Activated T-cell treated with anti-CD3 and anti-CD28 coated beads, Interleukin-2, amount 50 U/mL, for 48 hours (primary cell): Measurements from ENCODE around the gene SETBP1.

Experiments
- DNase-seq, 2 experiments: peaks; one replicate each; pipeline ENCODE4 v3.0.0-alpha.2; 2020

SETBP1 gene

DNA sequence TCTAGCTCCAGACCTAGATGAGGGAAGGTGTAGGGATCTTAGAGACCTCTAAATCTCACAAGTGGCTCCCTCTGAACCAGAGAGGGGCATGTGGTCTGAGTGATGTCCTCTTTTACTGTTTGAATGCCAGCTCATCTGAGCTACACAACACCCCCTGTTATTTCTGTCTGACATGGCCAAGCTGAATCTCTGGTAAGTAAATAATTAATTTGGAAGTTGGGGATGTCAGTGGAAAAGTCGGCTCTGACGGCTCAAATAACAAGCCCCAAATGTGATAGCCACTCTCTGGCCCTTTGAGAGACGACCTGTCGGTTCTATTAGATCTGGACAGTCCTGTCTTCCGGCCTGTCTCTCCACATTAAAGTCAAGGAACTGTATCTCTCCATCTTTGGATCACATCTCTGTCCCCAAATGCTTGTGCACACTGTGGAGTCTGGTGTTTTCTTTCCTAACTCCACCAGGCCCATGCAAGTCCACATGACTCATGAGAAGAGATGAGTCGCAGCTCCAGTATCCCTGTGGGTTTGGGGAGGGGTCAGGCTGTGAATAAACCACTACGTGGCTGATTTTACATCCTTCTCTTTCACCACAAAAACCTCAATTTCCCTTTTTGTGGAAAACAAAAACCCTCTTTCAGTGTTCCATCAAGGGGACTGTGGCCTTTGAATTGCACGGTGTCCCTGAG lies 52.5 kb downstream of the SETBP1 start:
- peak; percentile 58 to 60 for DNase-seq

- peak in 1 of 2 experiments; percentile 37 for DNase-seq
Measured at GRCh38 chr18:44733754-44734465, 53.2 kb downstream of the SETBP1 start.

DNA sequence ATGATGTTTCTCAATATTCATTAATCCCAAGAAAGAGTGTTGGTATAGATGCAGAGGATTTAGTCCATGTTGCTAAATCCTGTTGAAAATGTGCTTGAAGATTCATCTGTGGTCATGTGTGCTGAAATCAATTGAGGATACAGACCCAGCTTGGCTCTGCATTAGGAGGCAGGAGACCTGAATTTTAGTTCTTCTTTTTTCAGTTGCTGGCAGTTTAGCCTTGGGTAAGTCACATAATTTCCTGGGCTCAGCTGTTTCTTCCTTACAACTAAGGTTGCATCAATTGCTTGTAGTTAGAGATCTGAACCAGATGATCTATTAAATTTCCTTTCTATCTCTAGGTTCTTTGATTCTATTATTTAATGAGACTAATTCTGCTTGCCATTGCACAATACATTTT lies 54.4 kb downstream of the SETBP1 start:
- no peak for DNase-seq

GRCh38 chr18:44736664-44737380 lies 56.1 kb downstream of the SETBP1 start:
- no peak for DNase-seq

- no peak for DNase-seq
Measured at GRCh38 chr18:44737623-44738022, 56.9 kb downstream of the SETBP1 start.

DNA sequence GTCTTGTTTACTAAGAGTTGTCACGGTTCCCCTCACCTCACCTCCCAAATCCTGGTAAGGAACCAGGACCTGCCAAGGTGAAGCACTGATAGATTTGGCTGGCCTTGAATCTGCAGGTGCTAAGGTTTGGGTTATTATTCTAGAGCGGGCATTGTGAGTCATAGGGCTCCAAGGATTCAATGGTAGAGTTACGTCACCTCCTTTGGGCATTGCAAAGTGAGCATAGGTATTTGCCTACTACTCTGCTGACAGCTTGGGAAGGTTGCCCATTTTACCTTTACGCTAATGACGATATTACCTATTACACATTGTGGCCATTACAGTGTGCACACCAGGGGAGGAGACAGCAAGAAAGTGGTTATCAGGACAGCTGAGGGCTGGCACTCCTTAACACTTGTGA lies 59.3 kb downstream of the SETBP1 start:
- DNase-seq = no peak

GRCh38 chr18:44741085-44741484 lies 60.4 kb downstream of the SETBP1 start:
- DNase-seq = no peak

GRCh38 chr18:44741511-44741910 lies 60.8 kb downstream of the SETBP1 start:
- no peak for DNase-seq

DNA sequence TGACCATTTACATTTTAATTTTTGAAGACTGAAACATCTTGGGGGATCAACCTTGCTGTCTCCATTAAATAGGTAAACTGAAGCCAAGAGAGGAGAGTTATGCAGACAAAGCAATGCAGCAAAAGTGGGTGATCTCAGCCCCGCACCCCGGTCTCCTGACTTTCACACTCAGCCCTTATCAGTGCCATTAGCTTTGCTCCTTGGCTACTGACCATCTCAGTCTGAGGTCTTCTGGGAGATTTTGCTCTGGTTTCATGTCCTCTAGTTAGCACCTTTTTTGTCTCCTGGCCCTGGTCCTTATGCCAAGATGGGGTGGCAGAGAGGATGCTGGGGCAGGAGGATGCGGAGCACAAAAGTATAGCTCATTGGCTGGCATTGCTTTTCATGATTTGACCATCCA lies 61.4 kb downstream of the SETBP1 start:
- DNase-seq = no peak

GRCh38 chr18:44742718-44743311 lies 62.1 kb downstream of the SETBP1 start:
- DNase-seq = no peak

DNA sequence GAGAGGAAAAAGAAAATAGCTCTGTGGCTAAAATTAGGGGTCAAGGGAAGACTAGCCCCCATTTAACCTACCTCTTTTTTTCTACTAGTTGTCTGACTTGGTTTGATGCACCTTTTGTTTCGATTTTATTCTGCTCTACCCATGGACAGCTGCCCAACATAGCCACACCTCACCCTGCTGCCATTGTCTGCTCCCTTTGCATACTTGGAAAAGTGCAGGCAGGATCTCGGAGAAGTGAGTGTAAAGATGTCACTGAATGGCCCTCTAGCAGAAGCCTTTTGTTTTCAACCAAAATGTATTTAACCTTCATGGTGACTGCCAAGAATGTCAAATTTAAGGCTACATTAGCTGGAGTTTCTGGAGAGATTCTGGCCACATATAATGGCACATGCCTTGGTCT lies 62.9 kb downstream of the SETBP1 start:
- DNase-seq = no peak

- DNase-seq = no peak
Measured at GRCh38 chr18:44744161-44745121, 63.8 kb downstream of the SETBP1 start.

DNA sequence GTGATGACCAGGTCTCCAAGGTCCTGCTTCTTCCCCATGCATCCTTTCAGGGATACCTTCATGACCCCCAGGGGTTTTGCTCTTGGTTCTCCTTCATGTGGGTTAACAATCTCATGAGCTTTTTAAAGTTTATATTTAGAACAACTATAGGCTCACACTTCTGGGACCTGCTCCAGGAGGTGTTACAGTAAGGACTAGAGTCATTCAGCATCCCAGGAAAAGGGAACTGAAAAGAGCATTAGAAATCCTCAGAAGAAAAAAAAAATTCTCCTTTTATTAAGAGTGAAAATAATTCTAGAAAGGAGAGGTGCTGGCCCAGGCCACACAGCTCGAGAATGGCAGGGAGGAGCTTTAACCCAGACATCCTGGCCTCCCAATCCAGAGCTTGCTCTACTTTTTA lies 66.5 kb downstream of the SETBP1 start:
- no peak for DNase-seq

GRCh38 chr18:44748582-44748981 lies 67.9 kb downstream of the SETBP1 start:
- no peak for DNase-seq

- no peak for DNase-seq
Measured at GRCh38 chr18:44750774-44751173, 70.1 kb downstream of the SETBP1 start.

- DNase-seq = no peak
Measured at GRCh38 chr18:44754567-44754966, 73.9 kb downstream of the SETBP1 start.

DNA sequence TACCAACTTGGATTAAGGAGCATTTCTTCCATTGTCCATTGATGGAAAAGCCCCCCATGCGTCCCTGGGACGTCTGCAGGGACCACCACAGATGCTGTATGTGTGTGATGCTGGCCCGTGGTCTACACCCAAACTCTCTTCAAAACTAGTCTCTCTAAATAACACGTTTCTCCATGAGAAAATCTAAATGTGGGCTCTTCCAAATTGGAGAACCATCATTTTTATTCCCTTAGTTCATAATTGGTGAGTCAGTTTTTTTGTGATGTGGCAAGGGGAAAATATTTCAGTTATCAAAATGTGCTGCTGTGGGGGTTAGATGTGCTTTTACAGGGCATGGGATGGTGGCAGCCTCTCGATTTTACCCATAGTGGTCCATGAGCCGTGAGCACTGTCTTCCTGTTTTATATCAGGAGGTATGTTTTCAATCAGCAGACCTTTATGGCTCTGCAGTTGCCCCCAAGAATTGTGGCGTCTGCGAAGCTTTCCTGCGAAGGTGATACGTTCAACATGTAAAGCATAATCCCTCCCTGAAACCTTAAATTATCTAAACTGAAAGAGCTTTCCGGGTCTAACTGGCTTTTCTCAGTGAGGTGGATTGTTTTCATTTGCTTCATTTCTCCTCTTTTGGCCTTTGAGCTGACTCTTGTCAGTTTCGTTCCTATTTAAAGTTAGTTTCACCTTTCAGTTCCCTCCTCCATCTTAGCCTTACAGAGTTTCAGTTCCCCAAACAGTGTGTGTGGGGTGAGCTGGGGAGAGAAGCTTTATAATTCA lies 78.4 kb downstream of the SETBP1 start:
- peak; percentile 69 to 76 for DNase-seq

DNA sequence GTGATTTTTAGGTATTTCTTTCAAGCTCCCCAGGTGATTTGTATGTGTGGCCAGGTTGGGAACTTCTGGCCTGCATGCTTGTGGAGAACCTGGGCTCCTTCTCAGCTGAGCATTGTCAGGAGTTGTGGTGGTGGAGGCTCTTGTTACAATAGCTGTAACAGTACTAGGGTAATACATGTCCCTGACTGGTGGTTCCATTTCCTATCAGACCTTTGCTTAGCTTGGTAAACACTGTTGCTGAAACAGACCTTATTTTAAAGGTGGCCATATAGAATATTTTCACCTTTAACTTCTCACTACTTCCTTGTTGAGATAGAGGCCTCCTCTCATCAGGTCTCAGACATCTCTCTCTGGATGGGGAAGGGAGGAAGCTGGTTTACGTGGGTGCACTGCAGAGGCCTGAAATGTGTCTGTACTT lies 79.2 kb downstream of the SETBP1 start:
- DNase-seq = peak in 1 of 2 experiments; percentile 26

- no peak for DNase-seq
Measured at GRCh38 chr18:44761812-44762211, 81.1 kb downstream of the SETBP1 start.

DNA sequence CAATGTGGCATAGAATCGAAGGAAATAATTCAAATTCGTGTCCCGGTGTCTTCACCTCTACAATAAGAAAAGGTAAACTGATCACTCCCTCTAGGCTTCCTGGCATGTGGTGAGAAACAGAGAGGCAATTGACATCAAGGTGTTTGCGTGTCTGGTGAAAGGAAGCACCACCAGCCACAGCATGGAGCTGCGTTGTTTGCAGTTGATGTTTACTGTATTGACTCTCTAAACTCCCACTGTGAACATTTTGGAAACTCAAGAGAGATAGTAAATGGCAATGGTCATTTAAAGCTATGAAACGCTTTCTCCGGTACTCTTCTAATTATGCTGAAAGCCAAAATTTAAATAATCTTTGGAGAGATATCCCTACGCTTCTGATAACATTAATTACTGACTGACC lies 82.6 kb downstream of the SETBP1 start:
- DNase-seq = no peak

- DNase-seq = no peak
Measured at GRCh38 chr18:44764863-44765262, 84.2 kb downstream of the SETBP1 start.

- DNase-seq = no peak
Measured at GRCh38 chr18:44765456-44765855, 84.8 kb downstream of the SETBP1 start.
